Thymus (tissue), 11 donors: ENCODE data around the gene COLEC12. TPM values are rescaled to one million over a fixed set of nuclear protein-coding genes. Genes with fewer than 3 reads are reported as not detected.
"Not testable (repeated sequence)": the region's sequence is repeated elsewhere in the genome, so short reads cannot be mapped to it uniquely, and the experiment has no call there.

Experiments used
- DNase-seq, 9 donors: peaks; one replicate each; pipeline ENCODE4 v3.0.0-alpha.2; 2013; ENCODE audit warnings: low spot score in 9 of 9, low read depth in 6 of 9, missing footprints in 1 of 9
- H3K27ac ChIP-seq, 2 donors: one replicate each; pipeline ENCODE4 v1.5.1; 2013; ENCODE audit warnings: control low read depth in 1 of 2, low read depth in 1 of 2, low read length in 1 of 2, mild to moderate bottlenecking in 1 of 2, moderate library complexity in 1 of 2
- H3K27me3 ChIP-seq, 2 donors: one replicate each; pipeline ENCODE4 v1.5.1; 2013; ENCODE audit warnings: low read length in 1 of 2; ENCODE audit not compliant: control insufficient read depth in 2 of 2, insufficient read depth in 1 of 2
- H3K36me3 ChIP-seq, 2 donors: one replicate each; pipeline ENCODE4 v1.5.1; 2013; ENCODE audit warnings: low read length in 1 of 2, mild to moderate bottlenecking in 1 of 2, moderate library complexity in 1 of 2; ENCODE audit not compliant: control insufficient read depth in 2 of 2, insufficient read depth in 2 of 2
- H3K4me1 ChIP-seq, 2 donors: one replicate each; pipeline ENCODE4 v1.5.1; 2013; ENCODE audit warnings: low read length in 2 of 2; ENCODE audit not compliant: control insufficient read depth in 2 of 2, insufficient read depth in 2 of 2
- H3K4me3 ChIP-seq, 2 donors: one replicate each; pipeline ENCODE4 v1.5.1; 2013; ENCODE audit warnings: low read length in 2 of 2, control low read depth in 1 of 2, mild to moderate bottlenecking in 1 of 2
- H3K9me3 ChIP-seq, 2 donors: one replicate each; pipeline ENCODE4 v1.5.1; 2013; ENCODE audit warnings: low read length in 1 of 2, mild to moderate bottlenecking in 1 of 2; ENCODE audit not compliant: control insufficient read depth in 2 of 2, insufficient read depth in 1 of 2
- WGBS: extraction: QIAGEN DNeasy Blood & Tissue Kit; methylation state at CpG from one replicate; pipeline ENCODE4 v1.1.7; 2013; 5-methylcytosine and 5-hydroxymethylcytosine counted together
- polyA plus RNA-seq: library from polyadenylated mRNA; stranded (reverse); fragments of 200-250 nt; gene quantifications from one replicate; pipeline ENCODE4 v1.2.3, GENCODE V29; 2013
- total RNA-seq: library from RNA; stranded (reverse); fragments of 120-200 nt; gene quantifications from one replicate; pipeline ENCODE4 v1.2.4, GENCODE V29; 2013
- donor health status: healthy.

The COLEC12 gene
- total and polyA plus RNA-seq, 2 donors = 5.6 to 6.5 TPM

DNA sequence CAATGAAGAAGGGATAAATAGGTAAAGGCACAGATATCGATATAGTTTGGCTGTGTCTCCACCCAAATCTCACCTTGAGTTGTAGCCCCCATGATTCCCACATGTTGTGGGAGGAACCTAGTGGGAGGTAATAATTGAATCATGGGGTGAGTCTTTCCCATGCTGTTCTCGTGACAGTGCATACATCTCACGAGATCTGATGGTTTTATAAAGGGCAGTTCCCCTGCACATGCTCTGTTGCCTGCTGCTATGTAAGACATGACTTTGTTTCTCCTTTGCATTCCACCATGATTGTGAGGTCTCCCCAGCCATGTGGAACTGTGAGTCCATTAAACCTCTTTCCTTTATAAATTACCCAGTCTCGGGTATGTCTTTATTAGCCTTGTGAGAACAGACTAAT lies 192.4 kb downstream of the COLEC12 start:
- not testable (repeated sequence) for H3K9me3 ChIP-seq, H3K27ac ChIP-seq, H3K27me3 ChIP-seq, H3K4me1 ChIP-seq, H3K36me3 ChIP-seq, DNase-seq, H3K4me3 ChIP-seq
- WGBS = 95% methylated on average over 4 of the region's 4 CpGs

DNA sequence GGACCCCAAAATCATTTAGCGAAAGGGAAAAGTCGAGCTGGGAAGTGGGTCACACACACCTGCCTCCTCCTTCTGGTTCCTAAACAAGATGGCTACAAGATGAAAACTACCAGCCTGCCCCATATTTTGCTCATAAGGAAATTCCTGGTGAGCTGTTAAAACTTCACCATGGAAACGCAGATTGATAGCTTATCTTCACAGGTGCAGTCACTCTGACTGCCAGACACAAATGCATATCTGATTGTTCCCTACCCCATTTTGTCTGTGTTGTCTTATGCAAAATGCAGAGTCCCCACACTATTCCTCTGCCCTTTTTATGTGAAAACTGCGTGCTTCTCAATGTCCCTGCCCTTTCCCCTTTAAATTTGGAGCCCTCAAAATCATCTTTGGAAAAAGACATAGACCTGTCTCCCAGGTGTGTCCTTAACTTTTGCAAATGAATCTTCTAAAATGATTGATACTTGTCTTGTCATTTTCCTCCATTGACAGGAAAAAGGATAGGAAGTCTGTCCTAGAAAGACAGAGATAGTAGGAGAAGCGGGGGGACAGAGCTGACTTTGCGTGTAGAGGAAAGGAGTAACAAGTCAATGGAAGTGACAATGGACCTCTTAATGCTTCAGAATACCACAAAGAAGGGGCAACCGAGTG lies 193.8 kb downstream of the COLEC12 start:
- 96% methylated on average over 7 of the region's 7 CpGs for WGBS

DNA sequence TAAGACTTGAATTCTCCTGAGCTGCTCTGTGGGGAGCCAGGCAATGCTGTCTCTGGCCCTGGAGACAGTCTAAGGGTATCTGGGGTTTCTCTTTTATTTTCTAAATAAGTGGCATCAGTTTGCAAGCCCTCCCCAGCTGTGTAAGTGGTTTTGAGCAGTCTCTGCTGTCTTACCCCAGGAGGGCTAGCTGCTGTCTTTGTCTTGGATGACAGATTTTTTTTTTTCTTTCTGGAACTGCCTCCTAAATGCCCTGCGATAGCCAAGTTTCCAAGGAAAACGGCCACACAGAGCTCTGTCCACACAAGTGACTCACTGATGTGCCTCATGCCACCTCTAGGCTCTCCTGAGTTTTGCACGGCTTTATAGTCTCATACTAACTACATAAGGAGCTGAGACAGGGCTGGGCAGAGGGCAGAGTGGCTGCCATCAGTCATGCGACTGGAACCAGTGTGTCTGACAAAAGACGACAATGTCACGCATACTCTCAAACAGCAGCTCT lies 195.4 kb downstream of the COLEC12 start:
- no peak overlapping the region for H3K4me3 ChIP-seq
- no peaks in the 10 kb centered on the region for H3K9me3 ChIP-seq
- DNase-seq = no peak
- WGBS = 91% methylated on average over 6 of the region's 6 CpGs
- H3K27me3 ChIP-seq = no peaks in the 10 kb centered on the region
- no peaks in the 10 kb centered on the region for H3K4me1 ChIP-seq
- H3K27ac ChIP-seq = no peak overlapping the region
- no peaks in the 10 kb centered on the region for H3K36me3 ChIP-seq

More for the DNA sequence above, 193.8 kb downstream of the COLEC12 start:
- Histone ChIP-seq H3K27me3 (no peaks in the 10 kb centered on the region), H3K36me3 (no peaks in the 10 kb centered on the region), H3K4me1 (no peaks in the 10 kb centered on the region), H3K9me3 (no peaks in the 10 kb centered on the region), H3K4me3 (no peak overlapping the region), H3K27ac (no peak overlapping the region)
- no peak for DNase-seq

DNA sequence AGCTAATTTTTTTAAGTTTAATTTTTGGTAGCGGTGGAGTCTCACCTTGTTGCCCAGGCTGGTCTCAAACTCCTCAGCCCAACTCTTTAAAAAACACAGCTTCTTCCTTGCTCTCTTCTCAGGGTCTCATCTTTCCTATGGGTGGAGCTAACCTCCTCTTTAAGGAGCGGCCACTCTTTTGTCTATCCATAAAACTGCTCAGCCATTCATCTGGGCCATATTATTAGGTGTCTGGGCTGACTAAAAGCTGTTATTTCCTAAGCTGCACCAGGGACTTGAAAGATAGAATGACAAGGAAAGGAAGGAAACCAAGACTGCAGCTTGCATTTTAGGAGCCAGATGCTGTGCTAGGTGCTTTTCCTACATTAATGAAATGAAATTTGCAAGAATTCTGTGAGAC lies 196.9 kb downstream of the COLEC12 start:
- no peak for DNase-seq
- Histone ChIP-seq H3K4me1 (no peaks in the 10 kb centered on the region), H3K4me3 (no peak overlapping the region), H3K27me3 (no peaks in the 10 kb centered on the region), H3K36me3 (no peaks in the 10 kb centered on the region), H3K27ac (no peak overlapping the region), H3K9me3 (no peaks in the 10 kb centered on the region)
- WGBS = 96% methylated on average over 2 of the region's 2 CpGs

DNA sequence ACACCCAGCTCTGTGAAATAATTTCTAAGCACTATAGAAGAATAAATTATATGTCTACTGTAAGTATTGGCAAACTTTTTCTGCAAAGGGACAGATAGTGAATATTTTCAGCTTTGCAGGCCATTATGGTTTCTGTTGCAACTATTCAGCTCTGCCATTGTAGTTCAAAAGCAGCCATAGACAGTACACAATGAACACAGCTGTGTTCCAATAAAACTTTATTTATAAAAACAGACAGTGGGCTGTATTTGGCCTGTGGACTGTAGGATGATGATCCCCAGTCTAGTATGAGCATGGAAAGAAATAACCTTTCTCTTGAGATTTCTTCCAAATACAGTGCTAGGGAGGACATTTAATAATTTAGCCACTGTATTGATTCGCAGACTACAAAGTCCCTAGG lies 197.5 kb downstream of the COLEC12 start:
- WGBS = 97% methylated on average over 1 of the region's 1 CpG
- no peak for DNase-seq
- Histone ChIP-seq H3K4me3 (no peak overlapping the region), H3K36me3 (no peaks in the 10 kb centered on the region), H3K27ac (no peak overlapping the region), H3K9me3 (no peaks in the 10 kb centered on the region), H3K4me1 (no peaks in the 10 kb centered on the region), H3K27me3 (no peaks in the 10 kb centered on the region)

- H3K27ac ChIP-seq = no peak overlapping the region
- 95% methylated on average over 7 of the region's 7 CpGs for WGBS
- DNase-seq = no peak
- H3K9me3 ChIP-seq = no peaks in the 10 kb centered on the region
- no peaks in the 10 kb centered on the region for H3K36me3 ChIP-seq
- H3K4me3 ChIP-seq = no peak overlapping the region
- H3K27me3 ChIP-seq = no peaks in the 10 kb centered on the region
- no peaks in the 10 kb centered on the region for H3K4me1 ChIP-seq
These were observed 198.4 kb downstream of the COLEC12 start for GRCh38 chr18:302097-302496.

- peak overlapping the region in 1 of 2 donors; percentile 0 for H3K27ac ChIP-seq
- no peak overlapping the region for H3K4me3 ChIP-seq
- no peaks in the 10 kb centered on the region for H3K9me3 ChIP-seq
- no peak for DNase-seq
- H3K27me3 ChIP-seq = no peaks in the 10 kb centered on the region
- no peaks in the 10 kb centered on the region for H3K4me1 ChIP-seq
- H3K36me3 ChIP-seq = no peaks in the 10 kb centered on the region
- 78% methylated on average over 2 of the region's 2 CpGs for WGBS
These were observed 202.6 kb downstream of the COLEC12 start for GRCh38 chr18:297936-298335.

GRCh38 chr18:295756-296490 lies 204.6 kb downstream of the COLEC12 start:
- H3K36me3 ChIP-seq = no peaks in the 10 kb centered on the region
- 78% methylated on average over 3 of the region's 3 CpGs for WGBS
- no peak for DNase-seq
- no peaks in the 10 kb centered on the region for H3K9me3 ChIP-seq
- H3K27ac ChIP-seq = no peak overlapping the region
- no peaks in the 10 kb centered on the region for H3K27me3 ChIP-seq
- H3K4me3 ChIP-seq = no peak overlapping the region
- H3K4me1 ChIP-seq = no peaks in the 10 kb centered on the region

DNA sequence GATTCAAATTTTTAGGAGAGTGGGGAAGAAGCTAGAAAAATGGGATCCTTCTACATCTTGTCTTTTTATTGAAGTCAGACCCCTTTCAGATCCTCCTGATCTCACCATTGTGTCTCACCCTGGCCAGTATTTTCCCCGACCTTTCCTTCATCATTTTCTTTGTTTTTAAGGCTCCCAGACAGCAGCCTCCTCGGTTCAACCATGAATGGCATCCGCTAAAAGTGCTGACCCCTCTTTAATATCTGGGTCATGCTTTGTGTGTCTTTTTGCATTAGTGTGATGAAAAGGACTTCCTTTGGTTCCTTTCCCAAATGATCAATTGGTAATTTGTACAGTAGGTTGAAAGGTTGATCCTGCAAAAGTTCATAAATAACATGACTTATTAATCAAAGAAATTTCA lies 205.9 kb downstream of the COLEC12 start:
- Histone ChIP-seq H3K36me3 (no peaks in the 10 kb centered on the region), H3K4me1 (no peaks in the 10 kb centered on the region), H3K9me3 (no peaks in the 10 kb centered on the region), H3K4me3 (no peak overlapping the region), H3K27me3 (no peaks in the 10 kb centered on the region), H3K27ac (no peak overlapping the region)
- no peak for DNase-seq
- WGBS = 89% methylated on average over 3 of the region's 3 CpGs
